Adipose tissue (tissue), 3 donors: ENCODE measurements around the gene ALDH1B1. TPM values are rescaled to one million over a fixed set of nuclear protein-coding genes. Genes with fewer than 3 reads are reported as not detected.
"Not testable (repeated sequence)": the region's sequence is repeated elsewhere in the genome, so short reads cannot be mapped to it uniquely, and the experiment has no call there.

Experiments
- H3K27ac ChIP-seq: one replicate; pipeline ENCODE4 v1.5.1; 2013; ENCODE audit warnings: low read depth, low read length
- WGBS, 3 donors: extraction: QIAGEN DNeasy Blood & Tissue Kit; methylation state at CpG; one replicate each; pipeline ENCODE4 v1.1.7; 2013; 5-methylcytosine and 5-hydroxymethylcytosine counted together
- polyA plus RNA-seq, 3 donors: library from polyadenylated mRNA; stranded (reverse); fragments of 200-250 nt; gene quantifications; one replicate each; pipeline ENCODE4 v1.2.3, GENCODE V29; 2013
- donor health status: healthy with polysubstance abuse.
- donor health status: Bipolar disorder and iron deficiency.
- donor health status: healthy.

ALDH1B1 gene
- polyA plus RNA-seq, 3 donors = 8.2 to 33.2 (median 10.5) TPM

DNA sequence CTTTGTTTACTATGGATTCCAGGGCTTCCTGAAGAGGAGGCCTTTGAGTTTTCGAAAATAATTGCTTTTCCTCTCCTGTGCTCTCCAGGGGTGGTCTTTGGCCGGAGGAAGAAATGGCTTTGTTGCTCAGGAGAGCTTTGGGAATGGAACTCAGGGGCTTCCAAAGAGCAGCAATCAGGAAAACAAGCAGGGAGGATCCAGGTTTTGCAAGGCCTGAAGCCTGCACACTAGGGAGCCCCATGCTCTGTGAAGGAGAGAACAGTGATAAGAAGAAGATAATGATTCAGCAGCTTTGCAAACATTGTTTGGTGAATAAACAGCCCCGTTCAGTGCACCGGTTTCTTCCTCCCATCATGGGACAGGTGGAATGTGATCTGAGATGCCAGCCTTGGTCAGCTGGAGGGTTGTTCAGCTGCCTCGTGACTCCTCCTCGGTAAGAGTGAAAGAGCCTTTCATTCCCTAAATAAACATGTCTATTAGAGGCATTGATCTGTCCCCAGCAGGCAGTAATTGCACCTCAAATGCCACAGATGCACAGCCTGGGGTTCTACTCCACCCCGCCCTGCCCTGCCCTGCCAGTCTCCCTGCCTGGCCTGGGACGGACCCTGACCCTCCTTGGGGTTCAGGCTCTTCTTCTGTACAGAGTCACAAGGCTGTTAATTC lies 11.5 kb upstream of the ALDH1B1 start:
- 49 to 73% (median 70%) methylated on average over 8 of the region's 8 CpGs for WGBS, 3 donors
- H3K27ac ChIP-seq = no peak overlapping the region

DNA sequence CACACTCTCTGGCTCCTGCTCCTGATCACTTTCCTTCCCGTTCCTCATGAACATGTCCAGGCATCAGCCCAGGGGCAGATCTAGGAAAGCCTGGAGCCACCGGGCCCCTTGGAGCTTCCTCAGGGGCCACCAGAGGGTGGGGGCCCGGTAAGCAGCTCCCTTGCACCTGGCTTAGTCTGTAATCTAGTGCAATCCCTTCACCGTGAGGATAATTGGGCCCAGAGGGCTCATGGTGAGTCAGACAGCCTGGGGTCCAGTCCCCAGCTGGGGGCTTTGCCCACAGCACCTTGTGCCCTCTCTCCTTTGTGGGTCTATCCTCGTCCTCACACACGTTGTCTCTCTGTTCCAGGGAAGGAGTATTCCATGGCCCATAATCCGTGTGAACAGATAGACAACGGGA lies 10.4 kb upstream of the ALDH1B1 start:
- no peak overlapping the region for H3K27ac ChIP-seq
- 85 to 88% (median 87%) methylated on average over 8 of the region's 8 CpGs for WGBS, 3 donors

DNA sequence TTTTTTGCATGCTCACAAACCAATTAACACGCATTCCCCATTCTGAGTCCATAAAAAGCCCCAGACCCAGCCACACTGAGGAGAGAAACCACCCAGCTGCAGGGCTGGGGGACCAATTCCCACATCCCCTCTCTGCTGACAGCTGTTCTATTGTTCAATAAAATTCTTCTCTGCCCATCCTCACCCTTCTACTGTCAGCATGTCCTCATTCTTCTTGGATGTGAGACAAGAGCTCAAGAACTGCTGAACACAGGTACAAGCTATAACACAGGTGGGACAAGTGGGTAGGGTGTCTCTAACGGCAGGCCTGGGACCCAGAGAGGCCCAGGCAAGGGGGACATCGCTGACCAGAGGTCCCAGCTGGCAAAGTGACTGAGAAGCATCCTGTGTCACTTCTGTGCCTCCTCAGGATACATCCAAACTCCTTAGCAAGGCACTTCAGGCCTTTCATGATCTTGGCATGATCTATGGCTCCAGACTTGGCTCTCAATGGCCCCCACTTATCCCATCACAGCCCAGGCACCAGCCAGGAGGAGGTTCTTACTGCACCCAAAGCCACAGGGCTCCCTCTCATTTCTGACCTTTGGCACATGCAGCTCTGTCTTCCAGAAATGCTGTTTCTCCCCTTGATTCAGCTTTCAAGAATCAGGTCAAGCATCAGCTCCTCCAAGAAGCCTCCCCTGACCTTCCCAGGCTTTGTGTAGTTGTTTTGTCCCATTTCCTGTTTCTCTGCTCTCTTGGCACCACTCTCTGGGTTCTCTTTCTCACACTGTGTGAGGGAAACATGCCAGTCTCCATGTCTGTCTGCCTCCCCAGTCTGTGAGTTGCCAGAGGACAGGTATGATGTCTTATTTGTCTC lies 7.3 kb upstream of the ALDH1B1 start:
- H3K27ac ChIP-seq = no peak overlapping the region
- WGBS, 3 donors = 72 to 78% (median 77%) methylated on average over 3 of the region's 3 CpGs

DNA sequence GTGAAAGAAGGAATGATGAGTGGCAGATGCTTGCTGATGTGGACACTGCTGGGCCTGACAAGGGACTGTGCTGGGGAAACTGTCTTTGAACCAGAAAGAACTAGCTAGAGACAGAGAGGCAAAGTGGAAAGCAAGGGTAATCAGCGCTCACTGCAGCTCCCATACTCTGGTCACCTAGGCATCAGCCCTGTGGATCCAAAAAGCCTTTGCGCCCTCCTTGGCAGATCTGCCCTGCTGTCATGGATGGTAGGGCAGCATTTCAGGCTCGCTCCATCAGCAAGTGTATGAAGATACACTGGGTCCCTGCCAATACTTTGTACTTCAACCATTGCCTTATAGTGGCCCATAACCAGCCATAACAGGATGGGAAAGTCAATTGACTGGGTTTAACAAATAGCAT lies 6.6 kb upstream of the ALDH1B1 start:
- H3K27ac ChIP-seq = no peak overlapping the region
- 87 to 98% (median 95%) methylated on average over 3 of the region's 3 CpGs for WGBS, 3 donors

DNA sequence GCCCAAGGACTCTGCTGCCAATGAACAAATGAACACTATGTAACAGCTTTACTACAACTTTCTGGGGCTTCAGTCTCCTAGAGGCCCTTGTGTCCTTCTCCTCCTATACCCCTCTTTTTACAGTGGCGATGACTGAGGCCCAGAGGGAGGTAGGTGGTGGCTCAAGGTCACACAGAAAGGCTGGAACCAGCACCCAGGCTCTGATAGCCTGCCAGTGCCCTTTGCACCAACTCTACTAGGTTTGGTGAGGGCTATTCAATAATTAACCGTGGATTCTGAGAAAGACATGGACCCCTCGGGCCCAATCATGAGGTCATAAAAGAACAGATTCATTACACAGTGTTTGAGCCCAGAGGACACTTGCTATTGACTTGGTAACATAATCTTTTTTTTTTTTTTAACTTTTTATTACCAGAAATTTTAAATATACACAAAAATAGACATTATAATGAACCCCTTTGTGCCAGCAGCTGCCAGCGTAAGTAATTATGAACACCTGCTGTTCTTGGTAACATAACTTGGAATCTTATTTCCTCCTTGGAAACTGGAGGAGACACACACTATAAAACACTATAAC lies 6.1 kb upstream of the ALDH1B1 start:
- WGBS, 3 donors = 47 to 90% (median 87%) methylated on average over 4 of the region's 4 CpGs
- no peak overlapping the region for H3K27ac ChIP-seq

DNA sequence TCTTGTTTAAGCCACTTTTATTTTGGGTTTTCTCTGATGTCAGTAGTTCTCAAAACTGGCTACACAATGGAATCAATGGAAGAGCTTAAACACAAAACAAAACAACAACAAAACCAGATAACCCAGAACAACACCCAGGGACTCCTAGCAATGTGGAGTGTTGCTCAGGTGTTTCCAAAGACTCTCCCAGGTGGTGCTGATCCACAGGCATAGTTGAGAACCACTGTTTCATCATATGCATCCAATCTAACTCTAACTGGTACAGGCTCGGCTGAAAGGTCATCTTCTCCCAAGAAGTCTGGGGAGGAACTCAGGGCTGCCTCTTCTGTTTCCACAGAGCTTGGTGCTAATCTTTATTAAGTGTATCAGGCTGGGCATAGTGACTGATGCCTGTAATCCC lies 5.4 kb upstream of the ALDH1B1 start:
- no peak overlapping the region for H3K27ac ChIP-seq
- 45 to 84% (median 52%) methylated on average over 1 of the region's 1 CpG for WGBS, 3 donors

DNA sequence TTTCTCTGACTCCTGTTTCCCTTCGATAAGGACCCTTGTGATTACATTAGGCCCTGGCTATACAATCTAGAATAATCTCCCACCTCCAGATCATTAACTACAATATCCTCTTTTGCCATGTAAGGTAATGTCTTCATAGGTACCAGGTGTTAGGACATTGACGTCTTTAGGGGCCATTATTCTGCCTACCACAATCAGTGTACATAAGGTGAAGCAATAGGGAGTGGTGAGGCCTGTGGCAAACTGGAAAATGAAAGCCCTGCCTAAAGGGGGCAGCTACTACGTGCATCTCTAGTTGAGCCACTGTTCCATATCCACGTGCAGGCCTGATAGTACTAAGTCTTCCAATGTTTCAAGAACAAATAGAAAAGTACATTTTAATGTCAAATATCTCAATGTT lies 4.8 kb upstream of the ALDH1B1 start:
- no peak overlapping the region for H3K27ac ChIP-seq
- WGBS, 3 donors = 93 to 94% (median 94%) methylated on average over 4 of the region's 4 CpGs

DNA sequence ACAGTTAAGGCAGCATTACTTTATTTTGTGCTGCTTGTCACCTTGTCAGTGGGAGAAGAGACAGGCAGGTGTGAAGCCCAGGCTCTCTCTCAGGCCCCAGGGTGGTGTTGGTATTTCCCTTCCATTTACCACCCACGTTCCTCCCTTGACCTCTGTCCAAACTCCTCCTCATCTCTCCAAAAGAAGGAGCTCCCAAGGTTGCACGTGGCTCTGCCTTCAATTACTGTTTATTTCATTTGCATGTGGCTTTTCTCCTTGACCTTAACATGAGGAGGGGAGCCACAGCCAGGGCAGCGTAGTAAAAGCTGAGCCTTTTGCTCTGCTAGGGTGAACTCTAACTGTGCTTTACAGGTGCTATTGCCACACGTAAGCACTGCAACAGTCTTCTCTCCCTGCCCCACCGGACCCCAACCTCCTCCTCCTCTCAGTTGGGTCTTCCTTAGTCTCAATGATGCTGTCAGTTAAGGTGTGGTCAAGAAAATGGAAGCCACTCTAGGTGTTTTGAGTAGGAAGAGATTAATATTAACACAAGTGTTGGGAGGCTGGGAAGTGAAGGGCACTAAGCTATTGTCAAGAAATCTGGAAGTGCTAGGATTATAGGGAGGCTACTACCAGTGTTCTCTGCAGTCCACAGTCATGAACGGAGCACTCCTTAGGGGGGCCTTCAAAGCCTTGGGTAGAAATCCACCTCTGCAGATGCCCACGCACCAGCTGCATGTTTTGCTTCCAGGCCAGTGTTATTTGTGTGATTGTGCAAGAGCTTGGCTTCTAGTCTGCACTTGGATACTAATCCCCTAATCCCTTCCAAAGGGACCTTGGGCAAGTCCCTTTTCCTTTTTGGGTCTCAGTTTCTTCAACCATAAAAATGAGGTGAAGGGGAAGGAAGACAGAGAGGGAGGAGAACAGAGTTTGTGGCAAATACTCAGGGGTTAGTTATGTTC lies 3.9 kb upstream of the ALDH1B1 start:
- H3K27ac ChIP-seq = no peak overlapping the region
- WGBS, 3 donors = 61 to 63% (median 62%) methylated on average over 7 of the region's 7 CpGs

DNA sequence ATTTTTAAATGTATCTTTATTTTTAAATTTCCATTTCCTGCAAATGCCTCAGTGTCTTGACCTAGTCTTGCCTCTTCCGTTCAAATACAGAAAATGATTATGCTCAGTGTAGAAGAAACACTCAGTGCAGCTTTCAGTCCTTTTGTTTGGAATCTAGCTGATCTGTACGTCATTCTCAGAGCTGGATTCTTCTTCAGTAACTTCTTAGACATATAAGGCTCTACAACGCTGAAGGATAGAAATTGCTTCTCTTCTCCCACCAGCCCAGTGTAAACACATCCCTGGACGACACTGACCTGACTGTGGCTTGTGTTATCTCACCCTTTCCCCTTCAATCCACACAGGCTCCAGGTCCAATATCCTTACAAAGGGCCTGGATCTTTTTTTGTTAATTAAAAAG lies 3.2 kb upstream of the ALDH1B1 start:
- H3K27ac ChIP-seq = no peak overlapping the region
- WGBS, 3 donors = 36 to 66% (median 50%) methylated on average over 4 of the region's 4 CpGs

DNA sequence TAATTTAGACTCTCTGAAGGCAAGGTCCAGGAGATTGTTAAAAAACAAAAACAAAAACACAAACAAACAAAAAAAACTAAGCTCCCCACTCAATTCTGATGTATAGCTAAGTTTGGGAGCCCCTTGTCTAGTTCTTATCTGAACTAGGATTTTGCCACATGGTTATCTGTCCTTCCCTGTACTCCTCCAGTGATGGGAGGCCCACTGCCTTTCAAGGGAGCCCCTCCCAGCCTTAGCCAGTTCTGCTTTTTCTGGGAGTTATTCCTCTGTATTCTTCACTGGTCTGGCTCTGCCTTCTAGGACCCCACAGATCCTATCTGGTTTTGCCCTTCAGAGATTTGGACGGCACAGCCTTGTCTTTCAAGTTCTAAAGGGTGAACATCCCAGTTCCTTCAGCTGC lies 2.1 kb upstream of the ALDH1B1 start:
- WGBS, 3 donors = 53 to 80% (median 59%) methylated on average over 1 of the region's 1 CpG

DNA sequence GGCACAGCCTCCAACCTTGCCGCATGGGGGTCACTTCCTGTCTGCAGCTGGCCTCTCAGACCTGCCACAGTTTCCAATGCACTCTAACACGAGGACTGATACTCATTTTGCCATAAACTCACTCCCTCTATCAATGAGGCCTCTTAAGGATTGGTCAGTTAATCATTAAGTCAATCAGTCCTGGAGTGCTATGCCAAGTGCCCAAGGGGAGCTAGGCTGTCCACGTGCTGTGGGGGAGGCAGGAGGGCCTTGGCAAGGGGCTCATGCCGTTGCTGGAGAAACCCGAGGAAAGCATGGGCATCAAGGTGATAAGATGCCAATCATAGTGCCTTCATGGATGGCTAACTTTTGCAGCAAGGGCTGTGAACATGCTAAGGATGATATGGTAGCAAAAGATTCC lies 1.7 kb upstream of the ALDH1B1 start:
- 35 to 62% (median 51%) methylated on average over 5 of the region's 5 CpGs for WGBS, 3 donors

More for the DNA sequence above, 2.1 kb upstream of the ALDH1B1 start:
- H3K27ac ChIP-seq = no peak overlapping the region

DNA sequence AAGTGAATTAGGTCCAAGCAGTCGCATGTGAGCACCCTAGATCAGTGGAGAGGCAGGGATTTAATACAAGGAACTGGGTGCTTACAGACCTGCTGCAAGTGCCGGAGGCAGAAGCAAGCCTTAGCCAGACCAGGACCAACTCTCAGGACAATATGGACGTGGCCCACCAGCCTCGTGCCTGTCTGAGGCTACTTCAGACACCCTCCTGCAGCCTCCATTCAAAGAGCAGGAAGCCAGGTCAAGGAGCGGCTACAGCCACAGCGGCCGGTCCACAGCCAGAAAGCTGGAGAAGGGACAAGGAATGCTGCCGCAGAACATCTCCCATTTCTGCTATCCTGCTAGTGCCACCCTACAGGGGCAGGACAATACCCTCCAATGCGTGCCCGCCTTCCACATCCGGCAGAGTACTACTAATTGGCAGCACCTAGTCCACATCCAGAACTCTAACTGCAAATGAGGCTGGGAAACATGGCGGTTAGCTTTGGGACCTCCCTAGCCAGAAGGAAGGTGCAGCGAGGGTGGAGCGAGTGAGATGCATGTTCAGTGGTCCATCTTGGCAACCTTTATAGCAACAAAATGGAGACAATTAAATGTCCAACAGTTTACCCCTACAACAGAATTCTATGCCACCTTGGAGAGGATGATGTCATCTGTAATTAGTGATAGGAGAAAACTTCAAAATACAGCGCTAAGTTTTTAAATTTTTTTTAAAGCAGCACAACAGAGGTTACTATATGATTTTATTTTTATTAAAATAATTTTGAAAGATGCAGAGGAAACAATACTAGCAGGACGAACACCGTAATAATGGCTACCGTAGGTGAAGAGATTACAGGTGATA lies 1.0 kb upstream of the ALDH1B1 start:
- WGBS, 3 donors = 87 to 90% (median 87%) methylated on average over 18 of the region's 18 CpGs
- no peak overlapping the region for H3K27ac ChIP-seq

More for the DNA sequence above, 1.7 kb upstream of the ALDH1B1 start:
- no peak overlapping the region for H3K27ac ChIP-seq

DNA sequence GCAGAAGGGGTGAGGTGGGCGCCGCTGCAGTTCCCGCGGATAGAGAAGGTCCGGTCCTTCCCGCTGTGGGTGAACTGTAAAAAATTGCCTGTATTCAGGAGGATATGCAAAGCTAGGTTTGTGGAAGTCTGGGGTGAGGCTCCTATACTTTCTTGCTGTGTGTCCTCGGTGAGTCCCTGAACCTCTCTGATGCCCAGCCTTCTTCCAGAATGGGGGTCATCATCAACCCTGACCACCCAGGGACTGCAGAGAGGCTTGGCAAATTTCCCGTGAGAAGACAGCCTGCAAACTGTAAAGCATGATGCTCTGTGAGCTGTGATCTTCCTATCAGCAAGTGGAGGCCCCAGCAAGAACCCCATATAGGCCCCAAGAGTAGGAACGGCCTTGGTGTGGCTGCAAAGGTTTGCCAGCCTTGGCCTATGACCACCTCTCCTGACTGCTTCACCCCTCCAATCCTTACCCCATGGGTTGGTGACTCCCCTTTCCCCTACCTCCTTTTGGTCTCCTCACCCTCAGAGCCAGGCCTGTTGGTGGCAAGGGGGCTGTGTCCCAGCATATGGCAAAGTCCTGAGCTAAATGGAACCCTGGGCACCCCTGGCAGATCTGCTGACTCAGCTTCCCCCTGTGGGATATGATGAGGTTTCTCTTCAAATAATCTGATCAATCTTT lies 760 bp downstream of the ALDH1B1 start:
- H3K27ac ChIP-seq = no peak overlapping the region
- WGBS, 3 donors = 4% methylated on average over 9 of the region's 9 CpGs

DNA sequence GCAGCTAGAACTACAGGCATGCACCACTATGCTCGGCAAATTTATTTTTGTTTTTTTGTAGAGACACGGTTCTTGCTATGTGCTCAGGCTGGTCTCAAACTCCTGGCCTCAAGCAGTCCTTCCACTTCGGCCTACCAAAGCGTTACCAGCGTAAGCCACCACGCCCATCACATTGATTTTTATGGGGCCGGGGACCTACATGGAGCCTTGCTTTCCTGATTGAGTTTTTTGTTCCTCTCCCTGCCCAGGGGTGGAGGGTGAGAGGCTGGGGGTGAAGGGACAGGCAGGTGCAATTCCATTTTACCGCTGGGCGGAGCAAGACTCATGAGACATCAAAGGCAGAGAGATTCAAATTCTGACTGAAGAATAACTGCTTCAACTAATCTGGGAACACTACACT lies 1.9 kb downstream of the ALDH1B1 start:
- WGBS, 3 donors = 84 to 91% (median 89%) methylated on average over 9 of the region's 9 CpGs
- H3K27ac ChIP-seq = no peak overlapping the region

DNA sequence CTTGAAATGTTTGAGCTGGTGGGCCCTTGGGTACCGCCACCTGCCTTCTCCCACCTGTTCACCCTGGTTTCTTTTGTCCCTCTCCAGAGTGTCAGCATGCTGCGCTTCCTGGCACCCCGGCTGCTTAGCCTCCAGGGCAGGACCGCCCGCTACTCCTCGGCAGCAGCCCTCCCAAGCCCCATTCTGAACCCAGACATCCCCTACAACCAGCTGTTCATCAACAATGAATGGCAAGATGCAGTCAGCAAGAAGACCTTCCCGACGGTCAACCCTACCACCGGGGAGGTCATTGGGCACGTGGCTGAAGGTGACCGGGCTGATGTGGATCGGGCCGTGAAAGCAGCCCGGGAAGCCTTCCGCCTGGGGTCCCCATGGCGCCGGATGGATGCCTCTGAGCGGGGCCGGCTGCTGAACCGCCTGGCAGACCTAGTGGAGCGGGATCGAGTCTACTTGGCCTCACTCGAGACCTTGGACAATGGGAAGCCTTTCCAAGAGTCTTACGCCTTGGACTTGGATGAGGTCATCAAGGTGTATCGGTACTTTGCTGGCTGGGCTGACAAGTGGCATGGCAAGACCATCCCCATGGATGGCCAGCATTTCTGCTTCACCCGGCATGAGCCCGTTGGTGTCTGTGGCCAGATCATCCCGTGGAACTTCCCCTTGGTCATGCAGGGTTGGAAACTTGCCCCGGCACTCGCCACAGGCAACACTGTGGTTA lies 3.3 kb downstream of the ALDH1B1 start:
- no peak overlapping the region for H3K27ac ChIP-seq
- 91 to 97% (median 92%) methylated on average over 28 to 30 of the region's 30 CpGs for WGBS, 3 donors

DNA sequence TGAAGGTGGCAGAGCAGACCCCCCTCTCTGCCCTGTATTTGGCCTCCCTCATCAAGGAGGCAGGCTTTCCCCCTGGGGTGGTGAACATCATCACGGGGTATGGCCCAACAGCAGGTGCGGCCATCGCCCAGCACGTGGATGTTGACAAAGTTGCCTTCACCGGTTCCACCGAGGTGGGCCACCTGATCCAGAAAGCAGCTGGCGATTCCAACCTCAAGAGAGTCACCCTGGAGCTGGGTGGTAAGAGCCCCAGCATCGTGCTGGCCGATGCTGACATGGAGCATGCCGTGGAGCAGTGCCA lies 3.8 kb downstream of the ALDH1B1 start:
- 80 to 87% (median 85%) methylated on average over 10 of the region's 10 CpGs for WGBS, 3 donors

DNA sequence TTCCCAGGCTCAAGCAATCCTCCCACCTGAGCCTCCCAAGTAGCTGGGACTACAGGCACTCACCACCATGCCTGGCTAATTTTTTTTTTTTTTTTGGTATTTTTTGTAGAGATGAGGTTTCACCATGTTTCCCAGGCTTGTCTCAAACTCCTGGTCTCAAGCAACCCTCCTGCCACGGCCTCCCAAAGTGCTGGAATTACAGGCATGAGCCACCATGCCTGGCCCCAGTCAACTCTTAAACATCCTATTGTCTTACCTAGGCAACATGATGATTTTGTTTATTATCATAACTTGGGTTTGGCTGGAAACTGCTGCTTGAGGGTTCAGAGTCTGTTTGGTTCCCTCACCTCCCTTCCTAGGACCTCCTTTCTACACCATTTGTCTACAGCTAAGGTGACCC lies 6.7 kb downstream of the ALDH1B1 start:
- WGBS, 3 donors = 31 to 88% (median 86%) methylated on average over 1 of the region's 1 CpG
- not testable (repeated sequence) for H3K27ac ChIP-seq

More for the DNA sequence above, 3.8 kb downstream of the ALDH1B1 start:
- no peak overlapping the region for H3K27ac ChIP-seq
